Right lobe of liver (tissue), 6 donors: Measurements from ENCODE around the gene FLRT2. TPM values are rescaled to one million over a fixed set of nuclear protein-coding genes. Genes with fewer than 3 reads are reported as not detected.
A peak's percentile ranks its signal among the peaks of the same experiment; 100 is the strongest.

Source experiments
- ATAC-seq, 4 donors: fragments of 200-7000 bp; cut with Tn5 transposase; one replicate each; pipeline ENCODE4 v1.9.1; 2020; ENCODE audit warnings: mild to moderate bottlenecking in 4 of 4, moderate library complexity in 4 of 4
- DNase-seq, 3 donors: peaks; one replicate each; pipeline ENCODE4 v3.0.0-alpha.2; 2020
- H3K27ac ChIP-seq, 3 donors: fragments of 200-600 bp; one replicate each; pipeline ENCODE4 v1.8.0; 2022
- H3K27me3 ChIP-seq, 2 donors: fragments of 200-600 bp; one replicate each; pipeline ENCODE4 v1.8.0; 2022
- H3K36me3 ChIP-seq, 4 donors: fragments of 200-600 bp; sonication (generic) in 1 of 4; one replicate each; pipeline versions ENCODE4 v1.5.1 to v1.8.0; 2017 to 2022; ENCODE audit warnings: control low read depth in 1 of 4
- H3K4me1 ChIP-seq, 4 donors: fragments of 200-600 bp; sonication (generic) in 1 of 4; one replicate each; pipeline versions ENCODE4 v1.5.1 to v1.8.0; 2017 to 2022; ENCODE audit warnings: control low read depth in 1 of 4
- H3K4me3 ChIP-seq, 3 donors: fragments of 200-600 bp; one replicate each; pipeline ENCODE4 v1.8.0; 2022
- H3K9me3 ChIP-seq, 4 donors: fragments of 200-600 bp; sonication (generic) in 1 of 4; one replicate each; pipeline versions ENCODE4 v1.5.1 to v1.8.0; 2017 to 2022; ENCODE audit warnings: control low read depth in 1 of 4
- POLR2A ChIP-seq: fragments of 450-650 bp; IDR thresholded peaks from one replicate; pipeline ENCODE4 v1.6.1; 2017; ENCODE audit warnings: antibody characterized with exemption, mild to moderate bottlenecking
- WGBS: methylation state at CpG from one replicate; pipeline ENCODE4 v1.1.6; 2018; ENCODE audit warnings: low coverage, low lambda C conversion rate; ENCODE audit not compliant: insufficient coverage; ENCODE audit errors: missing lambda C conversion rate; 5-methylcytosine and 5-hydroxymethylcytosine counted together
- intact Hi-C, 2 donors: fragments of 100-400 bp; cut with DNase I; formaldehyde crosslinking; loops; one replicate each; pipeline versions ENCODE4 v1.11.2 to v1.14.1; 2022
- total RNA-seq, 6 experiments: library from RNA; depleted of rRNA in 2 of 6; stranded (reverse); fragments of >200 nt in 2 of 6; fragmentation: NEBNext Ultra II Directional in 3 of 6; extraction: Animal tissue kit (Norgen Biotek cat#: 25700) in 3 of 6; gene quantifications; one replicate each; pipeline versions ENCODE4 v1.1.0 to v1.2.4, GENCODE V29; 2016 to 2023
- TF ChIP-seq, protein P1 (sequence below), 4 donors: fragments of 200-600 bp in 3 of 4; fragments of 450-650 bp in 1 of 4; IDR thresholded peaks; one replicate each; pipeline versions ENCODE4 v1.5.1 to v1.8.0; 2016 to 2022; ENCODE audit warnings: antibody characterized with exemption in 4 of 4, mild to moderate bottlenecking in 2 of 4
- donor health status: DM: no; HTN: yes; CAD: no.
- donor health status: DM: no; HTN: no; CAD: no.
- donor health status: DM: no; HTN: no; CAD: no.
- donor health status: DM: no; HTN: yes; CAD: no.
- donor health status: DM: no; HTN: yes; CAD: no.

Gene FLRT2
- total RNA-seq, 6 experiments from 2014 or later, result 0.12 to 4.1 (median 2.0) TPM

DNA sequence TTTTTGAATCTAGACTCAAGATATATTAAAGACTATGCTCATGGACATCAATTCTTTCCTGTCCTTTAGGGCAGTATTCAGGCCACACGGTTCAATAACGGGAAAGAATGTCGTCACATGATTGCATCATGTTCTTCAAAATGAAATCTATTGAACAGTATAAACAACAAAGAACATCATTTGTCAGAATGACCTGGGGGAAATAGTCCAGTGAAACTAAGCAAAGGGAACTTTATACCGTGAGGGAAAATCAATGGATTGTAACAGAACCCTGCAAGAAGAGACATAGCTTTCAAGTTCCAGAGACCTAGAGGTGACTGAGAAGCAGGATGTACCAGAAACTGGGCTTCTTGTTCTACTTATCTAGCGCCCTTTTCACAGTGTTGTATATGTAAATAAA lies 32.7 kb downstream of the FLRT2 start:
- no peak overlapping the region for H3K4me3 ChIP-seq
- H3K36me3 ChIP-seq, result no peaks in the 10 kb centered on the region
- H3K27ac ChIP-seq, result no peak overlapping the region
- TF ChIP-seq POLR2A, result no peak
- TF ChIP-seq, protein P1, sequence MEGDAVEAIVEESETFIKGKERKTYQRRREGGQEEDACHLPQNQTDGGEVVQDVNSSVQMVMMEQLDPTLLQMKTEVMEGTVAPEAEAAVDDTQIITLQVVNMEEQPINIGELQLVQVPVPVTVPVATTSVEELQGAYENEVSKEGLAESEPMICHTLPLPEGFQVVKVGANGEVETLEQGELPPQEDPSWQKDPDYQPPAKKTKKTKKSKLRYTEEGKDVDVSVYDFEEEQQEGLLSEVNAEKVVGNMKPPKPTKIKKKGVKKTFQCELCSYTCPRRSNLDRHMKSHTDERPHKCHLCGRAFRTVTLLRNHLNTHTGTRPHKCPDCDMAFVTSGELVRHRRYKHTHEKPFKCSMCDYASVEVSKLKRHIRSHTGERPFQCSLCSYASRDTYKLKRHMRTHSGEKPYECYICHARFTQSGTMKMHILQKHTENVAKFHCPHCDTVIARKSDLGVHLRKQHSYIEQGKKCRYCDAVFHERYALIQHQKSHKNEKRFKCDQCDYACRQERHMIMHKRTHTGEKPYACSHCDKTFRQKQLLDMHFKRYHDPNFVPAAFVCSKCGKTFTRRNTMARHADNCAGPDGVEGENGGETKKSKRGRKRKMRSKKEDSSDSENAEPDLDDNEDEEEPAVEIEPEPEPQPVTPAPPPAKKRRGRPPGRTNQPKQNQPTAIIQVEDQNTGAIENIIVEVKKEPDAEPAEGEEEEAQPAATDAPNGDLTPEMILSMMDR (IDR thresholded peaks at IDR 0.05), result no peak
- DNase-seq (no peak), ATAC-seq (peak; percentile 60 to 92 (median 83))
- intact Hi-C loops, result no loop called here
- H3K27me3 ChIP-seq, result no peaks in the 10 kb centered on the region
- 34% methylated on average over 5 of the region's 5 CpGs for WGBS
- no peaks in the 10 kb centered on the region for H3K9me3 ChIP-seq
- peaks cover 0 to 4% (median 0%) of the 10 kb centered on the region in 4 donors for H3K4me1 ChIP-seq

GRCh38 chr14:85564841-85565527 lies 35.0 kb downstream of the FLRT2 start:
- no peak for TF ChIP-seq POLR2A
- Histone ChIP-seq H3K36me3 (no peaks in the 10 kb centered on the region), H3K4me3 (no peak overlapping the region), H3K27me3 (no peaks in the 10 kb centered on the region), H3K4me1 (peaks cover 0 to 4% (median 0%) of the 10 kb centered on the region in 4 donors), H3K27ac (no peak overlapping the region), H3K9me3 (no peaks in the 10 kb centered on the region)
- intact Hi-C loops, result no loop called here
- no peak for ATAC-seq
- no peak for DNase-seq
- 62% methylated on average over 3 of the region's 3 CpGs for WGBS

DNA sequence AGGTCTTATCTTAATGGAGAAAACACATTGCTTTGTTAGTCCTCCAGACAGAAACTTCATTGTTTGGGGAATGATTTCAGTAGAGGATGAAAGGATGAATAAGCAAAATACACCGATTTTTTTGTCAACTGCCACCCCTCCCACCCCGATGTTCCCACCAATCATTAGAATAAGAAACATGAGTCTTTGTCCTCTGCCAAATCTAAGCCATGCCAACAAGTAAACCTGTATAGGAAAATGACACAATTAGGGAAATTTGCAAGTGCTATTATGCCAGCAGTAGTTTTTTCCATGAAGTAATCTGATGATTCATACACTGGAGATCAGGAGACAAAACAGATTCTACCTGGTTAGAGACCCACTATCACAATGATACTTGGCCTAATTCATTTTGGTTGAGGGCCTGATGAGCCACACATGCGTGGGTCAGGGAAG lies 35.9 kb downstream of the FLRT2 start:
- intact Hi-C loops, result no loop called here
- H3K27me3 ChIP-seq, result no peaks in the 10 kb centered on the region
- DNase-seq (no peak), ATAC-seq (peak in 1 of 4 donors; percentile 20)
- no peak overlapping the region for H3K27ac ChIP-seq
- H3K9me3 ChIP-seq, result no peaks in the 10 kb centered on the region
- H3K4me1 ChIP-seq, result peaks cover 0 to 4% (median 0%) of the 10 kb centered on the region in 4 donors
- H3K36me3 ChIP-seq, result no peaks in the 10 kb centered on the region
- TF ChIP-seq, protein P1 (IDR thresholded peaks at IDR 0.05), result no peak
- no peak for TF ChIP-seq POLR2A
- no peak overlapping the region for H3K4me3 ChIP-seq
- 66% methylated on average over 3 of the region's 3 CpGs for WGBS

DNA sequence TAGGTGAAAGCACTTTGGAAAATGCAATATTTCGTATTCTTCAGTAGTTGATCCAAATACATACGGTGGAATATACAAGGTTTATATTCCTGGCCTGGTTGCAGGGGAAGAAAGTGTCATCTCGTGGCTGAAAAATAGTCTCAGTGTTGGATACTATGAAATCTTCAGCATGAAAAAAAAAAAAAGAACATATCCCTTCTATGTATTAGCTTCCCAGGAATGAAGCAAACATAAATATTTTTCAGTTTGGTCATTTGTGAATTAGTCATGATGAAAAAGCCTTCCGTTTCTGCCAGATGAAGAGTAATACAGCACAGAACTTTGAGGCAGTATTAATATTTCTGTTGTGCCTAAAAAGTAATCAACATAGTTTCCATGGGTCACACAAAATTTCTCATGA lies 36.7 kb downstream of the FLRT2 start:
- no peak for TF ChIP-seq POLR2A
- TF ChIP-seq, protein P1 (IDR thresholded peaks at IDR 0.05), result no peak
- no peak overlapping the region for H3K4me3 ChIP-seq
- no peaks in the 10 kb centered on the region for H3K36me3 ChIP-seq
- intact Hi-C loops, result no loop called here
- DNase-seq, result no peak
- 65% methylated on average over 3 of the region's 4 CpGs for WGBS
- H3K27ac ChIP-seq, result no peak overlapping the region
- H3K27me3 ChIP-seq, result no peaks in the 10 kb centered on the region
- H3K4me1 ChIP-seq, result peaks cover 0 to 4% (median 0%) of the 10 kb centered on the region in 4 donors
- H3K9me3 ChIP-seq, result no peaks in the 10 kb centered on the region
- ATAC-seq, result no peak

DNA sequence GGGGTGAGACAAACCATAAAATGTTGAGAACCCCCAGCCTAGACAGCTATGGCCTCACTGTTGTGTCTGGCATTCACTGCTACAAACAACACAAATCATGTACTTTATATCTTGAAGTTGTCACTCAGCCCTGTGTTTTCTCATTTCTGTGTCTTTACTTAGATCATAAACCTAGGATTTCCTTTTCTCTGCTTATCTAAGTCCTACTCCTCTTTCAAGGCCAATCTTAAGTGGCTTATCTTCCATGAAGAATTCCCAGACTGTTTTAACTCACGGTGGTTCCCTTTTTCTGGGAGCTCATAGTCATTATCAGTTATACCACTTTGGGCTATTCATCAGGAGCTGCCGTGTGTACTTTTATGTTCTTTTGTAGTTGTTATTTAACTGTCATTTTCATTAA lies 42.1 kb downstream of the FLRT2 start:
- Histone ChIP-seq H3K27ac (no peak overlapping the region), H3K4me1 (no peaks in the 10 kb centered on the region), H3K27me3 (no peaks in the 10 kb centered on the region), H3K36me3 (no peaks in the 10 kb centered on the region), H3K9me3 (no peaks in the 10 kb centered on the region), H3K4me3 (no peak overlapping the region)
- 55% methylated on average over 2 of the region's 2 CpGs for WGBS
- TF ChIP-seq, protein P1 (IDR thresholded peaks at IDR 0.05), result no peak
- no peak for TF ChIP-seq POLR2A
- ATAC-seq, result no peak
- DNase-seq, result no peak
- intact Hi-C loops, result no loop called here
